ENCODE results near the gene USH1G.
"Not testable (repeated sequence)": the region's sequence is repeated elsewhere in the genome, so short reads cannot be mapped to it uniquely, and the experiment has no call there.

Gene USH1G

DNA sequence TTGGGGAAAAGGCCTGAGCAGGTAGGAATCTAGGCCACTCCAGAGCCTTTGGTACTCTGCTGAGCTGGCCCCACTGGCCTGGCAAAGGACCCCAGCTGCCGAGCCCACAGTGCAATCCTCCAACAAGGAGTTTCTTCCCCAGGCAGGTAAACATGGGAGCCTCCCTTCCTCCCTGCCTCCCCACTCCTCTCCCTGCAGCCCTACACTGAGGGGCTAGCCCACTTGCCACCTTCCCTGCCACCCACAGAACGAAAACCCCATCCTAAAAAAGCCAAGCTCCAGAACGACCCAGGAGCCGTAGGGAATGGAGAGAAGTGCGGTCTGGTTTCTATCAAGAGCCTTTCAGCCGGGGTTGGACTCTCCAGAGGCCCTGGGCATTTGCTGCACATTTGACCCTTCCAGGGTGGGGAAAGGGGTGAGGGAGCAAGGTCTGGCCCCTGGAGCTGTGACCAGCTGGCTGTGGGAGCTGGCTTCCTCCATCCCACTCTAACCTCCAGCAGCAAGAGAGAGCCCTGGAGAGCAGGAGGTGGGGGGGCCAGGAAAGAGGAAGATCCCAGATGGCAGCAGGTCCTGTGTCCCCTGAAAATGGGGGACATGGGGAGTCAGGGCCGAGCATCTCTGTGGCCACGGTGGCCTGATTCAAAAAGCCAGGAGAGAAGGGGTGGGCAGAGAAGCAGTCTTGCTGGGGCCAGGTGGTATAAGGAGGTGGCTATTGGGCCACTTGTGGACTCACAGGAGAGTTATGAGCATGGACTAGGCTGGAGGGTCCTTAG lies 48.2 kb upstream of the USH1G start:
- Histone ChIP-seq H3K9ac (ENCODE audit: low read depth, low read length, poor library complexity) (peak overlapping the region; percentile 84), H3K4me2 (ENCODE audit: insufficient read depth, low read length, poor library complexity, severe bottlenecking) (peak overlapping the region; percentile 100), H4K91ac (ENCODE audit: low read depth, low read length, poor library complexity) (no peak overlapping the region), H3K18ac (ENCODE audit: low read length) (peak overlapping the region; percentile 89), H3K79me1 (ENCODE audit: low read depth, low read length) (peaks cover 2% of the 10 kb centered on the region), H2BK15ac (ENCODE audit: low read length) (peak overlapping the region; percentile 1), H2AK5ac (ENCODE audit: low read depth, low read length) (peak overlapping the region; percentile 61), H3K14ac (ENCODE audit: low read length) (peak overlapping the region; percentile 40), H3K23ac (ENCODE audit: low read depth, low read length, poor library complexity) (peak overlapping the region; percentile 6), H3K9me3 (replicated peaks in 1 of 2; ENCODE audit: control insufficient read depth in 2 of 2, insufficient read depth in 1 of 2, low read depth in 1 of 2, low read length in 2 of 2) (no peaks in the 10 kb centered on the region), H3K4me1 (ENCODE audit: control insufficient read depth in 2 of 2, insufficient read depth in 1 of 2, low read depth in 1 of 2, low read length in 2 of 2) (peaks cover 5 to 6% of the 10 kb centered on the region in 2 donors), H2AFZ (ENCODE audit: low read length) (peak overlapping the region; percentile 91), H2BK5ac (ENCODE audit: low read length) (peak overlapping the region; percentile 44), H3K4me3 (ENCODE audit: low read length in 2 of 2) (peak overlapping the region; percentile 44 to 90), H3K27ac (replicated peaks; ENCODE audit: low read length) (no peak overlapping the region), H2BK120ac (ENCODE audit: low read depth, low read length) (no peak overlapping the region), H4K8ac (ENCODE audit: low read depth, low read length) (no peak overlapping the region), H3K4ac (ENCODE audit: low read length) (no peak overlapping the region), H3K27me3 (ENCODE audit: control insufficient read depth in 3 of 3, insufficient read depth in 3 of 3, low read depth in 1 of 3, low read length in 3 of 3) (peaks cover 2 to 57% (median 45%) of the 10 kb centered on the region in 3 experiments), H3K36me3 (replicated peaks in 1 of 2; ENCODE audit: control insufficient read depth in 2 of 2, insufficient read depth in 2 of 2, low read length in 2 of 2) (no peaks in the 10 kb centered on the region), H2BK12ac (ENCODE audit: low read length) (no peak overlapping the region)
- WGBS, 2 donors (ENCODE audit: extremely low coverage in 2 of 2, insufficient read length in 2 of 2, insufficient replicate concordance in 1 of 2), result no CpG with 5 or more reads among the region's 8 CpGs
- no peak for DNase-seq (ENCODE audit: low spot score)

DNA sequence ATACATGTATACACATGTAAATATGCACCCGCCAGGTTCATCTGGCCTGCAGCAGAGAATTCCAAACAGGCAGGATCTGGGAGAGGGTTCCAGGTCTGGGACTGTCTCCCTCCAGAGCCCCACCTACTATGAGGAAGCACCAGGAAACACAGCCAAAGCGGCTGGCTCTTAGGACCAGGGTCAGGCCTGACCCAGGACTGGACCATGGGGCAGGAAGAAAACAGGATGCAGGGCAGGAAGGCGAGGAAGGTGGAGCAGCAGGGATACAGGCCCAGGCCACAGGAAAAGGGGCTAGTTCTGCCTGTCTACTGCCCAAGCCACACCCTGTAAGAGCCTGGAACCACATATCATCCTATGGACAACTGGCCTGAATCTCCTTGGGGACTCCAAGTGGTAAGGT lies 47.3 kb upstream of the USH1G start:
- Histone ChIP-seq H2BK15ac (ENCODE audit: low read length) (no peak overlapping the region), H4K8ac (ENCODE audit: low read depth, low read length) (no peak overlapping the region), H3K4me2 (ENCODE audit: insufficient read depth, low read length, poor library complexity, severe bottlenecking) (no peak overlapping the region), H4K91ac (ENCODE audit: low read depth, low read length, poor library complexity) (no peak overlapping the region), H2AK5ac (ENCODE audit: low read depth, low read length) (no peak overlapping the region), H3K4ac (ENCODE audit: low read length) (no peak overlapping the region), H2BK5ac (ENCODE audit: low read length) (peak overlapping the region; percentile 44), H2AFZ (ENCODE audit: low read length) (no peak overlapping the region), H3K23ac (ENCODE audit: low read depth, low read length, poor library complexity) (no peak overlapping the region), H3K27ac (replicated peaks; ENCODE audit: low read length) (no peak overlapping the region), H3K79me1 (ENCODE audit: low read depth, low read length) (peaks cover 2% of the 10 kb centered on the region), H3K36me3 (replicated peaks in 1 of 2; ENCODE audit: control insufficient read depth in 2 of 2, insufficient read depth in 2 of 2, low read length in 2 of 2) (no peaks in the 10 kb centered on the region), H3K9me3 (replicated peaks in 1 of 2; ENCODE audit: control insufficient read depth in 2 of 2, insufficient read depth in 1 of 2, low read depth in 1 of 2, low read length in 2 of 2) (no peaks in the 10 kb centered on the region), H3K18ac (ENCODE audit: low read length) (no peak overlapping the region), H2BK12ac (ENCODE audit: low read length) (no peak overlapping the region), H3K14ac (ENCODE audit: low read length) (no peak overlapping the region), H2BK120ac (ENCODE audit: low read depth, low read length) (no peak overlapping the region), H3K4me1 (ENCODE audit: control insufficient read depth in 2 of 2, insufficient read depth in 1 of 2, low read depth in 1 of 2, low read length in 2 of 2) (peaks cover 5 to 6% of the 10 kb centered on the region in 2 donors), H3K9ac (ENCODE audit: low read depth, low read length, poor library complexity) (no peak overlapping the region), H3K27me3 (ENCODE audit: control insufficient read depth in 3 of 3, insufficient read depth in 3 of 3, low read depth in 1 of 3, low read length in 3 of 3) (peaks cover 2 to 53% (median 43%) of the 10 kb centered on the region in 3 experiments), H3K4me3 (ENCODE audit: low read length in 2 of 2) (no peak overlapping the region)
- WGBS, 2 donors (ENCODE audit: extremely low coverage in 2 of 2, insufficient read length in 2 of 2, insufficient replicate concordance in 1 of 2), result no CpG with 5 or more reads among the region's 3 CpGs
- no peak for DNase-seq (ENCODE audit: low spot score)

DNA sequence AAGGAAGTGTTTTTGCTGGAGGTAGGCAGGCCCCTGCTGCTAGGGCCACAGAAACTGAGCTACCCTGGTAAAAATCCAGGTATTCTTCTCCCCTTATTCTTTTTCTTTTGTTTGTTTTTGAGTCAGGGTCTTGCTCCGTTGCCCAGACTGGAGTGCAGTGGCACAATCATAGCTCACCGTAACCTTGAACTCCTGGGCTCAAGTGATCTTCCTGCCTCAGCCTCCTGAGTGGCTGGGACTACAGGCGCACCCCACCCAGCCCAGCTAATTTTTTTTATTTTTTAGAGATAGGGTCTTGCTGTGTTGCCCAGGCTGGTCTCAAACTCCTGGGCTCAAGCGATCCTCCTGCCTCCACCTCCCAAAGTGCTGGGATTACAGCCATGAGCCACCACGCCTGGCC lies 46.4 kb upstream of the USH1G start:
- WGBS, 2 donors (ENCODE audit: extremely low coverage in 2 of 2, insufficient read length in 2 of 2, insufficient replicate concordance in 1 of 2), result no CpG with 5 or more reads among the region's 5 CpGs
- not testable (repeated sequence) for H2BK120ac ChIP-seq (ENCODE audit: low read depth, low read length); H2BK15ac ChIP-seq (ENCODE audit: low read length); H4K8ac ChIP-seq (ENCODE audit: low read depth, low read length); H3K23ac ChIP-seq (ENCODE audit: low read depth, low read length, poor library complexity); H2BK12ac ChIP-seq (ENCODE audit: low read length); H3K14ac ChIP-seq (ENCODE audit: low read length); H2AK5ac ChIP-seq (ENCODE audit: low read depth, low read length); H3K9ac ChIP-seq (ENCODE audit: low read depth, low read length, poor library complexity); H3K9me3 ChIP-seq (replicated peaks in 1 of 2; ENCODE audit: control insufficient read depth in 2 of 2, insufficient read depth in 1 of 2, low read depth in 1 of 2, low read length in 2 of 2); H2BK5ac ChIP-seq (ENCODE audit: low read length); H3K79me1 ChIP-seq (ENCODE audit: low read depth, low read length); H3K4ac ChIP-seq (ENCODE audit: low read length); H4K91ac ChIP-seq (ENCODE audit: low read depth, low read length, poor library complexity); H3K4me1 ChIP-seq (ENCODE audit: control insufficient read depth in 2 of 2, insufficient read depth in 1 of 2, low read depth in 1 of 2, low read length in 2 of 2); H3K4me3 ChIP-seq (ENCODE audit: low read length in 2 of 2); DNase-seq (ENCODE audit: low spot score); H3K27ac ChIP-seq (replicated peaks; ENCODE audit: low read length); H3K18ac ChIP-seq (ENCODE audit: low read length); H2AFZ ChIP-seq (ENCODE audit: low read length); H3K36me3 ChIP-seq (replicated peaks in 1 of 2; ENCODE audit: control insufficient read depth in 2 of 2, insufficient read depth in 2 of 2, low read length in 2 of 2); H3K4me2 ChIP-seq (ENCODE audit: insufficient read depth, low read length, poor library complexity, severe bottlenecking)
- peaks cover 2 to 53% (median 36%) of the 10 kb centered on the region in 3 experiments for H3K27me3 ChIP-seq (ENCODE audit: control insufficient read depth in 3 of 3, insufficient read depth in 3 of 3, low read depth in 1 of 3, low read length in 3 of 3)

DNA sequence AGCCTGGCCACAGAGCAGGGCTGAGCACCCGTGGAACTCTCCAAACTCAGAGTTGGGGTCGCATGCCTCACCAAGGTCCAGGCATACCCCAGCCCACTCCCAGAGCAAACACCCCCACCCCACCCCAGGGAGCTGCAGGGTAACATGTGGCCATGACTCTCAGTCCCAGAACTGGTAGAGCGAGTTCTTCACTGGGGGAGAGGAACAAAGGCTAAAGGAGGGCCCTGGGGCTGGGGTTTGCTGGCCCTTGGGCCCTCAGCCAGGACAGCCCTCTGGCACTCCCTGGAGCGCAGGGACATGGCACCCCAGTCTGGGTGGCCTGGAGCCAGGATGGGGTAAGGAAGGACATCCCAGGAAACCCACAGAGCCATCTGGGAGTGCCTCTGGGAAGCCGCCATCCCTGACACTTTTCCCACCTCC lies 45.3 kb upstream of the USH1G start:
- H3K4me2 ChIP-seq (ENCODE audit: insufficient read depth, low read length, poor library complexity, severe bottlenecking), result no peak overlapping the region
- no peak overlapping the region for H2BK12ac ChIP-seq (ENCODE audit: low read length)
- no peak overlapping the region for H3K14ac ChIP-seq (ENCODE audit: low read length)
- no CpG with 5 or more reads among the region's 5 CpGs for WGBS, 2 donors (ENCODE audit: extremely low coverage in 2 of 2, insufficient read length in 2 of 2, insufficient replicate concordance in 1 of 2)
- no peaks in the 10 kb centered on the region for H3K9me3 ChIP-seq (replicated peaks in 1 of 2; ENCODE audit: control insufficient read depth in 2 of 2, insufficient read depth in 1 of 2, low read depth in 1 of 2, low read length in 2 of 2)
- no peak overlapping the region for H3K4ac ChIP-seq (ENCODE audit: low read length)
- peaks cover 2% of the 10 kb centered on the region for H3K79me1 ChIP-seq (ENCODE audit: low read depth, low read length)
- H2AK5ac ChIP-seq (ENCODE audit: low read depth, low read length), result peak overlapping the region; percentile 75
- no peak overlapping the region for H3K23ac ChIP-seq (ENCODE audit: low read depth, low read length, poor library complexity)
- no peaks in the 10 kb centered on the region for H3K36me3 ChIP-seq (replicated peaks in 1 of 2; ENCODE audit: control insufficient read depth in 2 of 2, insufficient read depth in 2 of 2, low read length in 2 of 2)
- H4K91ac ChIP-seq (ENCODE audit: low read depth, low read length, poor library complexity), result no peak overlapping the region
- H2BK120ac ChIP-seq (ENCODE audit: low read depth, low read length), result no peak overlapping the region
- H2BK5ac ChIP-seq (ENCODE audit: low read length), result peak overlapping the region; percentile 53
- H3K27me3 ChIP-seq (ENCODE audit: control insufficient read depth in 3 of 3, insufficient read depth in 3 of 3, low read depth in 1 of 3, low read length in 3 of 3), result peaks cover 2 to 56% (median 28%) of the 10 kb centered on the region in 3 experiments
- no peak overlapping the region for H3K27ac ChIP-seq (replicated peaks; ENCODE audit: low read length)
- H4K8ac ChIP-seq (ENCODE audit: low read depth, low read length), result no peak overlapping the region
- no peak overlapping the region for H3K9ac ChIP-seq (ENCODE audit: low read depth, low read length, poor library complexity)
- H2AFZ ChIP-seq (ENCODE audit: low read length), result no peak overlapping the region
- H3K4me3 ChIP-seq (ENCODE audit: low read length in 2 of 2), result no peak overlapping the region
- H3K18ac ChIP-seq (ENCODE audit: low read length), result no peak overlapping the region
- DNase-seq (ENCODE audit: low spot score), result no peak
- H3K4me1 ChIP-seq (ENCODE audit: control insufficient read depth in 2 of 2, insufficient read depth in 1 of 2, low read depth in 1 of 2, low read length in 2 of 2), result peaks cover 5 to 6% of the 10 kb centered on the region in 2 donors
- no peak overlapping the region for H2BK15ac ChIP-seq (ENCODE audit: low read length)

All from neuronal stem cell (in vitro differentiated cells).